ENCODE results near the gene SPATA6.
"Not testable (repeated sequence)": the region's sequence is repeated elsewhere in the genome, so short reads cannot be mapped to it uniquely, and the experiment has no call there.

The SPATA6 gene

GRCh38 chr1:48471691-48472576 lies at the start of gene SPATA6:
Gene SPATA6, minus strand, starts transcription at chr1:48472204. Its CDS starts 196 bp downstream, at chr1:48472008.
- no peak for FAIRE-seq

- not testable (repeated sequence) for FAIRE-seq
Measured at GRCh38 chr1:48519896-48520295, 47.9 kb upstream of the SPATA6 start.

GRCh38 chr1:48506870-48507269 lies 34.9 kb upstream of the SPATA6 start:
- no peak for FAIRE-seq

GRCh38 chr1:48500541-48501450 lies 28.8 kb upstream of the SPATA6 start:
- FAIRE-seq = no peak

GRCh38 chr1:48499211-48499735 lies 27.3 kb upstream of the SPATA6 start:
- FAIRE-seq = no peak

GRCh38 chr1:48498096-48498791 lies 26.2 kb upstream of the SPATA6 start:
- no peak for FAIRE-seq

GRCh38 chr1:48495911-48496310 lies 23.9 kb upstream of the SPATA6 start:
- FAIRE-seq = no peak

- no peak for FAIRE-seq
Measured at GRCh38 chr1:48495166-48495565, 23.2 kb upstream of the SPATA6 start.

- no peak for FAIRE-seq
Measured at GRCh38 chr1:48493970-48494769, 22.2 kb upstream of the SPATA6 start.

GRCh38 chr1:48493041-48493440 lies 21.0 kb upstream of the SPATA6 start:
- no peak for FAIRE-seq

- no peak for FAIRE-seq
Measured at GRCh38 chr1:48492392-48492791, 20.4 kb upstream of the SPATA6 start.

GRCh38 chr1:48488721-48489120 lies 16.7 kb upstream of the SPATA6 start:
- no peak for FAIRE-seq

GRCh38 chr1:48480504-48480903 lies 8.5 kb upstream of the SPATA6 start:
- no peak for FAIRE-seq

- FAIRE-seq = not testable (repeated sequence)
Measured at GRCh38 chr1:48480023-48480422, 8.0 kb upstream of the SPATA6 start.

GRCh38 chr1:48472638-48473037 lies 634 bp upstream of the SPATA6 start:
- FAIRE-seq = no peak

- no peak for FAIRE-seq
Measured at GRCh38 chr1:48470950-48471690, 884 bp downstream of the SPATA6 start.

- no peak for FAIRE-seq
Measured at GRCh38 chr1:48470481-48470855, 1.5 kb downstream of the SPATA6 start.

- peak; percentile 30 for FAIRE-seq
Measured at GRCh38 chr1:48469616-48470480, 2.2 kb downstream of the SPATA6 start.

GRCh38 chr1:48466594-48466993 lies 5.4 kb downstream of the SPATA6 start:
- FAIRE-seq = no peak

- no peak for FAIRE-seq
Measured at GRCh38 chr1:48462716-48463302, 9.2 kb downstream of the SPATA6 start.
